Cardiac muscle cell (in vitro differentiated cells and primary cell): ENCODE data around the gene CAPN9. TPM values are rescaled to one million over a fixed set of nuclear protein-coding genes. Genes with fewer than 3 reads are reported as not detected.
"Not testable (repeated sequence)": the region's sequence is repeated elsewhere in the genome, so short reads cannot be mapped to it uniquely, and the experiment has no call there.

Experiments
- DNase-seq, 2 donors: peaks; one replicate each; pipeline versions ENCODE4 v3.0.0 to v3.0.0-alpha.2; 2010 to 2017; ENCODE audit warnings: low read depth in 1 of 2, low spot score in 1 of 2
- H3K27ac ChIP-seq: fragments of 200-600 bp; sonication (generic); 2 replicates; pipeline ENCODE4 v1.5.1; 2016
- H3K27me3 ChIP-seq: fragments of 200-600 bp; sonication (generic); 2 replicates; pipeline ENCODE4 v1.6.0; 2016; ENCODE audit warnings: control low read depth
- H3K36me3 ChIP-seq: fragments of 200-600 bp; sonication (generic); 2 replicates; pipeline ENCODE4 v1.5.1; 2016; ENCODE audit warnings: control low read depth
- H3K4me1 ChIP-seq: fragments of 200-600 bp; sonication (generic); 2 replicates; pipeline ENCODE4 v1.8.1; 2017; ENCODE audit warnings: low read depth, mild to moderate bottlenecking, mixed run types
- H3K4me3 ChIP-seq: fragments of 200-600 bp; sonication (generic); 2 replicates; pipeline ENCODE4 v1.5.1; 2016; ENCODE audit warnings: mild to moderate bottlenecking
- H3K9me3 ChIP-seq: fragments of 200-600 bp; sonication (generic); 2 replicates; pipeline ENCODE4 v1.5.1; 2017; ENCODE audit warnings: low read depth, mild to moderate bottlenecking, control low read depth
- polyA plus RNA-seq: library from polyadenylated mRNA; unstranded; fragments of >200 nt; fragmentation: Nextera tagmentation; extraction: Ambion mirVana; gene quantifications from 2 replicates; pipeline ENCODE4 v1.2.1, GENCODE V29; 2016
- total RNA-seq: library from RNA; depleted of rRNA; stranded (reverse); fragments of >200 nt; gene quantifications from 2 replicates; pipeline ENCODE4 v1.2.3, GENCODE V29; 2016
- TF ChIP-seq, protein P1 (sequence below): IDR thresholded peaks from 2 replicates; pipeline ENCODE4 v1.5.1; 2012; ENCODE audit warnings: low read depth, mild to moderate bottlenecking, low read length

CAPN9 gene, protein sequence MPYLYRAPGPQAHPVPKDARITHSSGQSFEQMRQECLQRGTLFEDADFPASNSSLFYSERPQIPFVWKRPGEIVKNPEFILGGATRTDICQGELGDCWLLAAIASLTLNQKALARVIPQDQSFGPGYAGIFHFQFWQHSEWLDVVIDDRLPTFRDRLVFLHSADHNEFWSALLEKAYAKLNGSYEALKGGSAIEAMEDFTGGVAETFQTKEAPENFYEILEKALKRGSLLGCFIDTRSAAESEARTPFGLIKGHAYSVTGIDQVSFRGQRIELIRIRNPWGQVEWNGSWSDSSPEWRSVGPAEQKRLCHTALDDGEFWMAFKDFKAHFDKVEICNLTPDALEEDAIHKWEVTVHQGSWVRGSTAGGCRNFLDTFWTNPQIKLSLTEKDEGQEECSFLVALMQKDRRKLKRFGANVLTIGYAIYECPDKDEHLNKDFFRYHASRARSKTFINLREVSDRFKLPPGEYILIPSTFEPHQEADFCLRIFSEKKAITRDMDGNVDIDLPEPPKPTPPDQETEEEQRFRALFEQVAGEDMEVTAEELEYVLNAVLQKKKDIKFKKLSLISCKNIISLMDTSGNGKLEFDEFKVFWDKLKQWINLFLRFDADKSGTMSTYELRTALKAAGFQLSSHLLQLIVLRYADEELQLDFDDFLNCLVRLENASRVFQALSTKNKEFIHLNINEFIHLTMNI
- 0.12 and 0.18 TPM in 2 replicates for total RNA-seq
- 0.87 and 1.2 TPM in 2 replicates for polyA plus RNA-seq

GRCh38 chr1:230747127-230747730 lies at the start of gene CAPN9:
Gene CAPN9 (plus strand): TSS chr1:230747388. CDS start chr1:230747497, 109 bp downstream.
- no peak for DNase-seq

GRCh38 chr1:230698130-230698529 lies 49.1 kb upstream of the CAPN9 start:
- Histone ChIP-seq H3K4me1 (no peaks in the 10 kb centered on the region), H3K36me3 (no peaks in the 10 kb centered on the region), H3K27me3 (no peaks in the 10 kb centered on the region), H3K4me3 (no peak overlapping the region), H3K9me3 (no peaks in the 10 kb centered on the region), H3K27ac (no peak overlapping the region)
- DNase-seq, result no peak
- TF ChIP-seq, protein P1, sequence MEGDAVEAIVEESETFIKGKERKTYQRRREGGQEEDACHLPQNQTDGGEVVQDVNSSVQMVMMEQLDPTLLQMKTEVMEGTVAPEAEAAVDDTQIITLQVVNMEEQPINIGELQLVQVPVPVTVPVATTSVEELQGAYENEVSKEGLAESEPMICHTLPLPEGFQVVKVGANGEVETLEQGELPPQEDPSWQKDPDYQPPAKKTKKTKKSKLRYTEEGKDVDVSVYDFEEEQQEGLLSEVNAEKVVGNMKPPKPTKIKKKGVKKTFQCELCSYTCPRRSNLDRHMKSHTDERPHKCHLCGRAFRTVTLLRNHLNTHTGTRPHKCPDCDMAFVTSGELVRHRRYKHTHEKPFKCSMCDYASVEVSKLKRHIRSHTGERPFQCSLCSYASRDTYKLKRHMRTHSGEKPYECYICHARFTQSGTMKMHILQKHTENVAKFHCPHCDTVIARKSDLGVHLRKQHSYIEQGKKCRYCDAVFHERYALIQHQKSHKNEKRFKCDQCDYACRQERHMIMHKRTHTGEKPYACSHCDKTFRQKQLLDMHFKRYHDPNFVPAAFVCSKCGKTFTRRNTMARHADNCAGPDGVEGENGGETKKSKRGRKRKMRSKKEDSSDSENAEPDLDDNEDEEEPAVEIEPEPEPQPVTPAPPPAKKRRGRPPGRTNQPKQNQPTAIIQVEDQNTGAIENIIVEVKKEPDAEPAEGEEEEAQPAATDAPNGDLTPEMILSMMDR, result no peak

More at GRCh38 chr1:230747127-230747730, at the start of gene CAPN9:
- H3K9me3 ChIP-seq, result no peaks in the 10 kb centered on the region
- H3K4me3 ChIP-seq, result no peak within 1 kb of the TSS
- H3K36me3 ChIP-seq, result no peaks in the 10 kb centered on the region
- peaks cover 15% of the 10 kb centered on the region for H3K4me1 ChIP-seq
- no peaks in the 10 kb centered on the region for H3K27me3 ChIP-seq
- H3K27ac ChIP-seq, result peak within 1 kb of the TSS; percentile 50
- TF ChIP-seq, protein P1, result no peak

- H3K9me3 ChIP-seq, H3K27ac ChIP-seq, H3K27me3 ChIP-seq, DNase-seq, H3K36me3 ChIP-seq, H3K4me3 ChIP-seq, H3K4me1 ChIP-seq: not testable (repeated sequence)
Observed at GRCh38 chr1:230698964-230699363, 48.2 kb upstream of the CAPN9 start.

GRCh38 chr1:230699716-230700115 lies 47.5 kb upstream of the CAPN9 start:
- DNase-seq, result no peak
- Histone ChIP-seq H3K4me1 (no peaks in the 10 kb centered on the region), H3K27ac (no peak overlapping the region), H3K27me3 (no peaks in the 10 kb centered on the region), H3K9me3 (no peaks in the 10 kb centered on the region), H3K4me3 (no peak overlapping the region), H3K36me3 (no peaks in the 10 kb centered on the region)
- TF ChIP-seq, protein P1, result no peak

DNA sequence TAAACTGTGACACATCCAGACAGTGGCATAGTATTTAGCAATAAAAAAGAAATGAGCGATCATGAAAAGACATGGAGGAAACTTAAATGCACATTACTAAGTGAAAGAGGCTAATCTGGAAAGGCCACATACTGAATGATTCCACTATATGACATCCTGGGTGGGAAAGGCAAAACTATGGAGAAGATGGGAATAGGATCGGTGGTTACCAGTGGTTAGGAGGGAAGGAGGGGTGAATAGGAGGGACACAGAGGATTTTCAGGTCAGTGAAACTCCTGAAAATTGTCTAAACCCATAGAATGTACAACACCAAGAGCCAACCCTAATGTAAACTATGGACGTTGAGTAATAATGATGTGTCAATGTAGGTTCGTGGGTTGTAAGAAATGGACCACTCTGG lies 47.1 kb upstream of the CAPN9 start:
- no peak overlapping the region for H3K27ac ChIP-seq
- H3K27me3 ChIP-seq, result no peaks in the 10 kb centered on the region
- H3K4me3 ChIP-seq, result no peak overlapping the region
- no peaks in the 10 kb centered on the region for H3K36me3 ChIP-seq
- TF ChIP-seq, protein P1, result no peak
- DNase-seq, result no peak
- no peaks in the 10 kb centered on the region for H3K4me1 ChIP-seq
- H3K9me3 ChIP-seq, result no peaks in the 10 kb centered on the region
